ENCODE results near the gene PDE9A. TPM values are rescaled to one million over a fixed set of nuclear protein-coding genes. Genes with fewer than 3 reads are reported as not detected.

PDE9A gene
- polyA plus RNA-seq, 1 experiment, result 0.14 TPM

DNA sequence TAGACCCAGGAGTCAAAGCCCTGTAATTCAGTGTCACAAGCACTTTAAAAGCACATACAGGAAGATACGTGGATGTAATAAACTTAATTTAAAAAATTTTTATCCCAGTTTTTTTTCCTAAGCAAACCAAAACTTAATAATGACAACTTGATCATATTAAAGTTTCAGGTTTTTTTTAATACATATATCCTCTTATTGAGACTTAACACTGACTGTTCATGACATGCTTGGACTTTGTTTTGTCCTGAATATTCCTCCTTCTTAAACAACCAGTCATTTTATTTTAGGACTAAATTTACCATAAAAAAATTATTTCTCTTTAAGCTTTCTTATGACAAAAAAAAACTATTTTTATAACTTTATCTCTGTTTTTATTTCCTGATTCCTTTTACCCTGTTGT lies 161.8 kb downstream of the PDE9A start:
- POLR2A ChIA-PET, result no interaction called here
- DNase-seq (ENCODE audit: low read depth, low spot score), result no peak
- Histone ChIP-seq H3K27ac (ENCODE audit: low read depth, low read length) (no peak overlapping the region), H3K4me3 (ENCODE audit: low read depth, low read length) (no peak overlapping the region), H3K9me3 (ENCODE audit: control insufficient read depth, insufficient read depth, low read length) (no peaks in the 10 kb centered on the region), H3K27me3 (ENCODE audit: control insufficient read depth, insufficient read depth, low read length) (peaks cover 7% of the 10 kb centered on the region)
- TF ChIP-seq, protein P1, sequence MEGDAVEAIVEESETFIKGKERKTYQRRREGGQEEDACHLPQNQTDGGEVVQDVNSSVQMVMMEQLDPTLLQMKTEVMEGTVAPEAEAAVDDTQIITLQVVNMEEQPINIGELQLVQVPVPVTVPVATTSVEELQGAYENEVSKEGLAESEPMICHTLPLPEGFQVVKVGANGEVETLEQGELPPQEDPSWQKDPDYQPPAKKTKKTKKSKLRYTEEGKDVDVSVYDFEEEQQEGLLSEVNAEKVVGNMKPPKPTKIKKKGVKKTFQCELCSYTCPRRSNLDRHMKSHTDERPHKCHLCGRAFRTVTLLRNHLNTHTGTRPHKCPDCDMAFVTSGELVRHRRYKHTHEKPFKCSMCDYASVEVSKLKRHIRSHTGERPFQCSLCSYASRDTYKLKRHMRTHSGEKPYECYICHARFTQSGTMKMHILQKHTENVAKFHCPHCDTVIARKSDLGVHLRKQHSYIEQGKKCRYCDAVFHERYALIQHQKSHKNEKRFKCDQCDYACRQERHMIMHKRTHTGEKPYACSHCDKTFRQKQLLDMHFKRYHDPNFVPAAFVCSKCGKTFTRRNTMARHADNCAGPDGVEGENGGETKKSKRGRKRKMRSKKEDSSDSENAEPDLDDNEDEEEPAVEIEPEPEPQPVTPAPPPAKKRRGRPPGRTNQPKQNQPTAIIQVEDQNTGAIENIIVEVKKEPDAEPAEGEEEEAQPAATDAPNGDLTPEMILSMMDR (IDR thresholded peaks at IDR 0.05; ENCODE audit: low read depth, low read length), result no peak
- CTCF ChIA-PET, result interaction anchor here (0.6 to 1.0 kb wide), 2 partner anchors 29 to 222 kb away, joined by 4 to 8 read pairs; no protein-coding TSS in a partner anchor

DNA sequence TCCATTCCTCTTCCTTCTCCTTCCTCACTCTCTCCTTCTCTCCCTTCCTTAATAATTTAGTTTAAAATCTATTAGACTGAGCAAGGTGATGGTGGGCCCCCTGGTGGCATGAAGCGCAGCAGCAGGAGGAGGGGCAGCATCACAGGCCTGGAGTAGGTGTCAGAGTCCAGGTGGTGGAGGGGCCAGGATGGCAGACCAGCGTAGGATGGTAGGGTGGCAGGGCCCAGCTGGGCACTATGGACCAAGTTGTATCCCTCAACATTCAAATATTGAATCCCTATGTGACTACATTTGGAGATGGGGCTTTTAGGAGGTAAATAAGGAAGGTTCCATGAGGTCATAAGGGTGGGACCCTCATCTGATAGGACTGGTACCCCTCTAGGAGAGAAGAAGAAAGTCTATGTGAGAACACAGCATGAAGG lies 164.9 kb downstream of the PDE9A start:
- TF ChIP-seq, protein P1 (IDR thresholded peaks at IDR 0.05; ENCODE audit: low read depth, low read length), result peak; percentile 78
- Histone ChIP-seq H3K27ac (ENCODE audit: low read depth, low read length) (no peak overlapping the region), H3K4me3 (ENCODE audit: low read depth, low read length) (no peak overlapping the region), H3K9me3 (ENCODE audit: control insufficient read depth, insufficient read depth, low read length) (no peaks in the 10 kb centered on the region), H3K27me3 (ENCODE audit: control insufficient read depth, insufficient read depth, low read length) (peaks cover 5% of the 10 kb centered on the region)
- no peak for DNase-seq (ENCODE audit: low read depth, low spot score)
- ChIA-PET CTCF (interaction anchor here (1.0 to 2.4 kb wide), 3 partner anchors 20 to 225 kb away, joined by 3 to 40 read pairs (median 7); no protein-coding TSS in a partner anchor), POLR2A (no interaction called here)

DNA sequence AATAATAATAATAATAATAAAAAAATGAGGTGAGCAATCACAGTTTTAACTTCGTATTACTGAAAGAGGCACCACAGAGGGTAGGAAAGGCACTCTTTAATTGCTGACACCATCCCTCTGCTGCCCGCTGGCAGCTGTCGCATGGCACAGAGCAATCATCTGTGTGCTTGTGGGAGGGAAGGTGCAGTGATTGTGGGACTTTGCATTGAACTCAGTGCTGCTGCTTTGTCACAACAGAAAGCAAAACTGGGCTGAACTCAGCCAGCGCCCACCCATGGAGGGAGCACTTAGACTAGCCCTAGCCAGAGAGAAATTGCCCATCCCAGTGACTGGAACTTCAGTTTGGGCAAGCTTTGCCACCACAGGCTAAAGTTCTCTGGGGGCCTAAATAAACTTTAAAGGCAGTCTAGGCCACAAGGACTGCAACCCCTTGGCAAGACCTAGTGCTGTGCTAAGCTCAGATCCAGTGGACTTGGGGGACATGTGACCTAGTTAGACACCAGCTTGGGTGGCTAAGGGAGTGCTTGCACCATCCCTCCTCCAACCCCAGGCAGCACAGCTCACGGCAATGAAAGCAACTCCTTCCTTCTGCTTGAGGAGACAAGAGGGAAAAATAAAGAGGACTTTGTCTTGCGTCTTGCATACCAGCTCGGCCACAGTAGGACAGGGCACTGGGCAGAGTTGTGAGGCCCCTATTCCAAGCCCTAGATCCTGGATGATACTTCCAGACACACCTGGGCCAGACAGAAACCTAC lies 166.6 kb downstream of the PDE9A start:
- DNase-seq (ENCODE audit: low read depth, low spot score), result no peak
- TF ChIP-seq, protein P1 (IDR thresholded peaks at IDR 0.05; ENCODE audit: low read depth, low read length), result no peak
- Histone ChIP-seq H3K27ac (ENCODE audit: low read depth, low read length) (no peak overlapping the region), H3K4me3 (ENCODE audit: low read depth, low read length) (no peak overlapping the region), H3K27me3 (ENCODE audit: control insufficient read depth, insufficient read depth, low read length) (peaks cover 5% of the 10 kb centered on the region), H3K9me3 (ENCODE audit: control insufficient read depth, insufficient read depth, low read length) (no peaks in the 10 kb centered on the region)
- POLR2A ChIA-PET, result no interaction called here
- CTCF ChIA-PET, result no interaction called here

DNA sequence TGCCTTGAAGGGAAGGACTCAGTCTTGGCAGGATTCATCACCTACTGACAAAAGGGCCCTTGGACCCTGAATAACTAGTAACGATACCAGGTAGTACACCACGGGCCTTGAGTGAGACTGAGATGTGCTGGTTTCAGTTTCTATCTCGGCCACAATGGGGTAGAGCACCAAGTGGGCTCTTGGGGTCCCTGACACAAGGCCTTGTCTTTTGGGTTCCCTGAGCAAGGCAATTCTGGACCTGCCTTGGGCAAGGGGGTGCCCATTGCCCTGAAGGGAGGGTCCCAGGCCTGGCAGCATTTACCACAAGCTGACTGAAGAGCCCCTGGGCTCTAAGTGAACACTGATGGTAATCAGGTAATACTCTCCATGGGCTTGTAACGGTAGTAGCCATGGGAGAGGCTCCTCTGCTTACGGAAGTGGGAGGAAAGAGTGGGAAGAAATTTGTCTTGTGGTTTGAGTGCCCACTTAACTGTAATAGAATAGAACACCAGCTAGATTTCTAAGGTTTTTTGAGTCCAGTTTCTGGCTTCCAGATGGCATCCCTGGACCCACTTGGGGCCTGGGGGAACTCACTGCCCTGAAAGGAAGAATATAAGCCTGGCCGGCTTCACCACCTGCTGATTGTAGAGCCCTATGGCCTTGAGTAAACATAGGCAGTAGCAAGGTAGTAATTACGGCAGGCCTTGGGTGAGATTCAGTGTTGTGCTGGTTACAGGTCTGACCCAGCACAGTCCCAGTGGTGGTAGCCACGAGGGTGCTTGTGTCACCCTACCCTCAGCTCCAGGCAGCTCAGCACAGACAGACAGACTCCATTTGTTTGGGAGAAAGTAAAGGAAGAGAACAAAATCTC lies 167.4 kb downstream of the PDE9A start:
- ChIA-PET POLR2A (no interaction called here), CTCF (interaction anchor here (1.2 kb wide), 2 partner anchors 227 to 228 kb away, joined by 4 to 5 read pairs; no protein-coding TSS in a partner anchor)
- Histone ChIP-seq H3K9me3 (ENCODE audit: control insufficient read depth, insufficient read depth, low read length) (no peaks in the 10 kb centered on the region), H3K4me3 (ENCODE audit: low read depth, low read length) (no peak overlapping the region), H3K27me3 (ENCODE audit: control insufficient read depth, insufficient read depth, low read length) (peaks cover 5% of the 10 kb centered on the region), H3K27ac (ENCODE audit: low read depth, low read length) (no peak overlapping the region)
- TF ChIP-seq, protein P1 (IDR thresholded peaks at IDR 0.05; ENCODE audit: low read depth, low read length), result no peak
- no peak for DNase-seq (ENCODE audit: low read depth, low spot score)

Other genes starting within 250 kb of the PDE9A start
- gene UBASH3A, start 249.7 kb upstream of the PDE9A start, polyA plus RNA-seq (2011; rRNA removed), result not detected in 2 replicates
- not detected in 2 replicates for gene RSPH1, start 157.4 kb upstream of the PDE9A start, polyA plus RNA-seq (2011; rRNA removed)
- 0.02 and 0.05 TPM in 2 replicates for gene SLC37A1, start 139.8 kb upstream of the PDE9A start, polyA plus RNA-seq (2011; rRNA removed)
- 8.9 and 10.6 TPM in 2 replicates for gene WDR4, start 225.9 kb downstream of the PDE9A start, polyA plus RNA-seq (2011; rRNA removed)
- gene NDUFV3, start 239.7 kb downstream of the PDE9A start, polyA plus RNA-seq (2011; rRNA removed), result 25.9 and 26.9 TPM in 2 replicates